IPS DF 4.7 (cell line): ENCODE measurements around the gene REPS2.

ENCODE experiments used
- DNase-seq: peaks from one replicate; pipeline ENCODE4 v3.0.0-alpha.2; 2013; ENCODE audit warnings: low spot score; ENCODE audit errors: extremely low read depth

REPS2 gene

DNA sequence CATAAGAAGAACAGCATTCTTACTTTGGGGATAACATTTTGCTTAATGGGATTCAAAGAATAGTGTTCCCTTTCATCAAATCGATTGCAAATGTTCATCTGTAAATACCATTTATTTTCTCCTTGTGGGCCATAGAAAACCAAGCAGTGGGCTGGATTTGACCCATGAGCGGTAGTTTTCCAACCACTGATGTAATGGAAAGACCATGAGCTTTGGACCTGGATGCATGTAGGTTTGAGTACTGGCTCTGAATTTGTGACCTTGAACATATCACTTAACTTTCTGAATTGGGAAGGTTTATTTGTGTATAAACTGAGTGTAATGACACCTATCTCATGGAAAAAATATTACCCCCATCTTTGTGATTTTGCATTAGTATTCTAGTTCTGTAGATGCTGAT lies 54.3 kb downstream of the REPS2 start:
- no peak for DNase-seq

DNA sequence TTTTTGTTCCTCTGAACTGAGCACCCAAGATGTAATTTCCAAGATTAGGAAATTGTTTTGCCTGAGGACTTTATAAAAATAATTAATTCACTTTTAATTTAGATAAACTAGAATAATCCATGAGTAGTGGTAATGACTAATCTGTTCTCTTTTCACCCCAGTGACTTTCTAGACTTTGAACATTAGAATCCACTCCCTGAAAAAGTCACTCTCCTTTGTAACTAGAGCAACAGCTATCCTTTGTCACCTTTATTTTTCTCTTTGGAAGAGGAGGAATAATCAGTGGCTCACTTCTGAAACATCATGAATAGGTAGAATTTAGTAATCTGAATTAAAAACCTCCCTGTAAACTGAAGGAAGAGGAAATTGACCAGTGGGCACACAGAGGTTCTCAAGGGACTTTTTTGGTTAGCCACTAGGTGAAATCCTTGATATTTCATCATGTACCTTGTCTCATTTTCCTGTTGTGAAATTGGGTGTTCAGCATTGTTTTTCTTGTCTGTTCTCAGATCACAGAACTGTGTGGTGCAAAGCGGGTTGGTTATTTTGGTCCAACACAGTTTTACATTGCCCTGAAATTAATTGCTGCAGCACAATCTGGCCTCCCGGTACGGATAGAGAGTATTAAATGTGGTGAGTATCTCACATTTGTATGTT lies 59.4 kb downstream of the REPS2 start:
- DNase-seq = no peak

DNA sequence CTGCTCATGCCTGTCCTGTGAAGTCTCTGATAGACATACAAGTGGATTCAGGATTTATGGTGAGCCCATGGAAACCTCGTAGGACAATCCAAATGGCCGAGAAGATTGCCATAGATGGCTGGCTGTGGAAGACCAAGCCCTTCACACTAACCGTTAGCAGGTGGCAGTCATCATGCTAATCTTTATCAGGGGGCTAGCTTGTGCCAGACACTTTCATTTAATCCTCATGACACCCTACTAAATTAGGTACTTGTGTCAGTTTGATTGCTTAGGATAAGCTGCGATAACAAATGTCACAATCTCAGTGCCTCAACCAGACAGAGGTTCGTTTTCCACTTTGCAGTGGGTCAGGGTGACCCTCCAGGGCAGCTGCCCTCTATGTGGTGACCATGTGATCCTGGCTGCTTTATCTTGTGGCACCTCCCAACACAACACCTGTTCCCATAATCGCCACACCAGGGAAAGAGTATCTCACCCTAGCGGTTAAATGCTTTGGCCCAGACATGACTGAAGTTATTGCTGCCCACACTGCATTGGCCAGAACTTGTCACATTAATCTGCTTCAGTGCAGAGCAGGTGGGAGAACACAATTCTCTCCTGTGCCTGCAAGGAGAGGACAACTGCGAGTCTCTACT lies 60.8 kb downstream of the REPS2 start:
- DNase-seq = no peak

- no peak for DNase-seq
Measured at GRCh38 chrX:17009856-17010625, 63.6 kb downstream of the REPS2 start.

DNA sequence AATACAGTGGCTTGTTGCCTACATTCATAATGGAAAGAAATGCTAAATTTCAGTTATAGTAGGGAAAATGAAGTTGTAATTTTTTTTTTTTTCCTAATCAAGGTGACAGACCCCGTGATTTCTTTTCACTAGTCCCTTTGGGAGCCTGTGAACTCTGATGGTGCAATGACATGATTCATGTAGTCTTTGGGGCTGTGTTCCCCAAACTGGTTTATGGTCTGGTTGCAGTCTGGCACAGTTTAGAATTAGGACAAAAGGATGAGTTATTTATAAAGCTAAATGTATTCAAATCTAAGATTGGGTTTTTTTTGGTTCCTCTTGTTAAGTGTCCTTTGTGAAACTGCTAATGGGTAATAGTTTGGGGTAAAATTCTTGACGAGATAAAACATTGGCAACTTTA lies 66.0 kb downstream of the REPS2 start:
- no peak for DNase-seq

GRCh38 chrX:17014216-17014615 lies 67.8 kb downstream of the REPS2 start:
- DNase-seq = no peak

DNA sequence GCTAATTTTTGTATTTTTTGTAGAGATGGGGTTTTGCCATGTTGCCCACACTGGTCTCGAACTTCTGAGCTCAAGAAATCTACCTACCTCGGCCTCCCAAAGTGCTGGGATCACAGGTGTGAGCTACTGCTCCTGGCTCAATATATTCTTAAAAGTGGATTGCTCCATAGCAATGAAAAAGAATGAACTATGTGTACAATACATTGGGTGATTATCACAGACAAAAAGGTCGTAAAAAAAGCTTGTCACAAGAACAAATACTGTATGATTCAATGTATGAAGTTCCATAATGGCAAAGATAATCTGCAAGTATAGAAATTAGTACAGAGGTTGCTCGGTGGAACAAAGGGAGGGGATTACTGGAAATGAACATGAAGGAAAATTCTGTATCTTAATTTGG lies 70.7 kb downstream of the REPS2 start:
- no peak for DNase-seq

GRCh38 chrX:17020356-17020755 lies 73.9 kb downstream of the REPS2 start:
- no peak for DNase-seq

GRCh38 chrX:17020851-17021821 lies 74.7 kb downstream of the REPS2 start:
- no peak for DNase-seq

DNA sequence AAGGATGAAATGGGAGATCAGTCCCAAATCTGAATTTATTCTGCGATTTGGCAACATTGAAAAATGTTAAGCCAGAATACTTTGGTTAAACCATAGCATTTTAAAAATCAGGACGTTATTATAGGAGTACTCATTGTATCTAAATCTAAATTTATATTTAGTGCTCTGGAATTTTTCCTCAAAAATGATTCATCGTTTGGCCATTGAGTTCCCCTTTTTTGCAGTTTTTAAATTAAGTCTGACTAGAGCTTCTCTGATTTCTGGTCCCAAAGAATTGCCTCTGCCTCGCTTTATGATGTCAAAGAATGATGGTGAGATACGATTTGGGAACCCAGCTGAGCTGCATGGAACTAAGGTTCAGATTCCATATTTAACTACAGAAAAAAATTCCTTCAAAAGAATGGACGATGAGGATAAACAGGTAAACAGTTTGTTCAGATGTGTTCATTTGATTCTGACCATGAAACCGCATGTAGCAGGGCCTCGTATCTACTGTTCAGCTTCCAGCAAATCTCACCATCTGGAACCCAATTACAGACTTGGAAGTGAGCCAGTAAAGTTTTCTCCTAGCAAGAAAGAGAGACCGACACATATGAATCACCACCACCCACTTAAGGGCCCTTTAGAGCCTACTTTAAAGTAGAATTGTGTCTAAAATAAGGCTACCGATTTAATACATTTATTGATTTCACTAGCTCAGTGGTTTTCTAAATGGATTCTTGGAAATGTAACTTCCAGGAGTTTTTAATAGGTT lies 75.6 kb downstream of the REPS2 start:
- DNase-seq = no peak

GRCh38 chrX:17023661-17024060 lies 77.2 kb downstream of the REPS2 start:
- DNase-seq = no peak

- no peak for DNase-seq
Measured at GRCh38 chrX:17024886-17025285, 78.4 kb downstream of the REPS2 start.

GRCh38 chrX:17025621-17026302 lies 79.3 kb downstream of the REPS2 start:
- DNase-seq = no peak

DNA sequence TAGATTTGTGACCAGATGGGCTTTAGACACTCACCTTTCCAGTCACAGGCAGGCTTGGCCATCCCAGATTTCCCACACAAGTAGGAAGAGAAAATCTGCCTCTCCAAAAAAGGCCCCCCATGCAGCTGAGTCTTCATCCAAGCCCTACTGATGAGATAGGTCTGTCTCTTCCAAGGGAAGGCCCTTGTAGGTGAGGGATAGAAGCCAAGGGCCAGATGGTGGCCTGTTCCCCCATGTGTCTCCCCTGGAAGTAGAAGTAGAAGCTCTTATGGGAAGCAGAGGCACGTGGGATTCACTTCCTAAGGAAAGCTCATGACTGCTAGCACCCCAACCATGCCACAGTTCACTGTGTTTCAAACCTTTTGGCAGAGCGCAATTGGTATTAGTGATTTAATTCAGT lies 81.5 kb downstream of the REPS2 start:
- no peak for DNase-seq

- DNase-seq = no peak
Measured at GRCh38 chrX:17028356-17028755, 81.9 kb downstream of the REPS2 start.

GRCh38 chrX:17030092-17030491 lies 83.6 kb downstream of the REPS2 start:
- no peak for DNase-seq

GRCh38 chrX:17030580-17031270 lies 84.3 kb downstream of the REPS2 start:
- DNase-seq = no peak

GRCh38 chrX:17031827-17032226 lies 85.4 kb downstream of the REPS2 start:
- DNase-seq = no peak

DNA sequence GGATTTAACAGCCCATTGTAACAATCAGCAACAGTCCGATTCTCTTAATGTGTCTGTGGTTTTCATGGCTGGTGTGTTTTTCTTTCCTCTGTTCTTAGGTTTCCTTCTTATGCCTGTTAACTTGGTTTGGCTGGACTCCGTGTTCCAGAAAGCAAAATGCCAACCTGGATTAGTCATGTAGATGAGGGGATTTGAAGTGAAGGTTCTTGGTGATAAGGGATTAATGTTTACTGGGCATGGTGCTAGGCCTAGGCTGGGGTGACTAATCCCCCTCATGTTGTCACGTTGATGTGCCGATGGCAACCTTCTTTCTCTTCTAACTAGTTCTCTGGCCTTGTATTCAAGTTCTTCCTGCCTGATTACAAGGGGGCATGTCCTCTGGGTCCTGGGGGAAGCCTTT lies 85.9 kb downstream of the REPS2 start:
- DNase-seq = no peak

- DNase-seq = no peak
Measured at GRCh38 chrX:17033225-17033624, 86.8 kb downstream of the REPS2 start.
